HepG2 (cell line): ENCODE results near the gene FBXO7. TPM values are rescaled to one million over a fixed set of nuclear protein-coding genes. Genes with fewer than 3 reads are reported as not detected.

ENCODE experiments used
- AGO1 ChIP-seq: fragments of 200-400 bp; formaldehyde crosslinking; IDR thresholded peaks from 2 replicates; pipeline ENCODE4 v1.6.1; 2017; ENCODE audit warnings: mild to moderate bottlenecking, low read depth, low read length, moderate library complexity; ENCODE audit not compliant: poor library complexity, severe bottlenecking
- ARNT2 ChIP-seq: sonication (generic); formaldehyde crosslinking; IDR thresholded peaks from 2 replicates; pipeline ENCODE4 v1.8.0; 2022; ENCODE audit warnings: mild to moderate bottlenecking, low read depth, missing genetic modification reagents, moderate library complexity
- ATRX ChIP-seq: sonication (generic); formaldehyde crosslinking; IDR thresholded peaks from 2 replicates; pipeline ENCODE4 v1.4.0; 2020; ENCODE audit warnings: missing genetic modification reagents, borderline replicate concordance
- FOSL1 ChIP-seq: sonication (generic); formaldehyde crosslinking; IDR thresholded peaks from 2 replicates; pipeline ENCODE4 v1.9.0; 2021; ENCODE audit warnings: missing genetic modification reagents, borderline replicate concordance
- MEF2D ChIP-seq: sonication (generic); formaldehyde crosslinking; IDR thresholded peaks from 2 replicates; pipeline ENCODE4 v1.5.1; 2020; ENCODE audit warnings: mild to moderate bottlenecking, missing genetic modification reagents
- NCOA2 ChIP-seq: sonication (generic); formaldehyde crosslinking; IDR thresholded peaks from 2 replicates; pipeline ENCODE4 v1.8.0; 2022; ENCODE audit warnings: inconsistent platforms
- NFKB2 ChIP-seq: sonication (generic); formaldehyde crosslinking; IDR thresholded peaks from 2 replicates; pipeline ENCODE4 v1.4.0; 2020; ENCODE audit warnings: missing genetic modification reagents, borderline replicate concordance
- NFRKB ChIP-seq: fragments of 450-650 bp; IDR thresholded peaks from 2 replicates; pipeline ENCODE4 v1.6.1; 2017
- SNAPC4 ChIP-seq: sonication (generic); formaldehyde crosslinking; IDR thresholded peaks from 2 replicates; pipeline ENCODE4 v1.4.0; 2020; ENCODE audit warnings: mild to moderate bottlenecking, missing genetic modification reagents
- TCF7L2 ChIP-seq: IDR thresholded peaks from 2 replicates; pipeline ENCODE4 v1.6.1; 2011; ENCODE audit warnings: mild to moderate bottlenecking, low read depth, low read length, moderate library complexity
- TOE1 ChIP-seq: sonication (generic); formaldehyde crosslinking; IDR thresholded peaks from 2 replicates; pipeline ENCODE4 v1.4.0; 2020; ENCODE audit warnings: mild to moderate bottlenecking, missing genetic modification reagents
- ZBTB34 ChIP-seq: sonication (generic); formaldehyde crosslinking; IDR thresholded peaks from 2 replicates; pipeline ENCODE4 v1.8.0; 2022; ENCODE audit warnings: mild to moderate bottlenecking, missing genetic modification reagents
- ZBTB44 ChIP-seq: sonication (generic); formaldehyde crosslinking; IDR thresholded peaks from 2 replicates; pipeline ENCODE4 v1.4.0; 2020; ENCODE audit warnings: missing genetic modification reagents
- ZFP82 ChIP-seq: sonication (generic); formaldehyde crosslinking; IDR thresholded peaks from 2 replicates; pipeline ENCODE4 v1.5.1; 2020; ENCODE audit warnings: mild to moderate bottlenecking, missing genetic modification reagents, borderline replicate concordance
- ZHX1 ChIP-seq: sonication (generic); formaldehyde crosslinking; IDR thresholded peaks from 2 replicates; pipeline ENCODE4 v1.8.1; 2022; ENCODE audit warnings: low read depth, mild to moderate bottlenecking, missing genetic modification reagents
- ZNF414 ChIP-seq: sonication (generic); formaldehyde crosslinking; IDR thresholded peaks from 2 replicates; pipeline ENCODE4 v1.5.0; 2020; ENCODE audit warnings: missing genetic modification reagents
- ZNF768 ChIP-seq: sonication (generic); formaldehyde crosslinking; IDR thresholded peaks from 2 replicates; pipeline ENCODE4 v1.4.0; 2020; ENCODE audit warnings: missing genetic modification reagents
- polyA plus RNA-seq, 8 experiments: library from polyadenylated mRNA; depleted of rRNA in 3 of 8; stranded (reverse) in 7 of 8; unstranded in 1 of 8; fragments of >200 nt; fragmentation: Illumina TruSeq in 4 of 8; extraction: Trizol in 4 of 8; gene quantifications; 2 replicates each; pipeline versions ENCODE4 v1.2.1 to v1.2.3, GENCODE V29; 2011 to 2016; ENCODE audit warnings: low read depth in 4 of 8, missing spikeins in 1 of 8, mixed read lengths in 1 of 8; ENCODE audit not compliant: insufficient read depth in 1 of 8
- total RNA-seq, 5 experiments: library from RNA; depleted of rRNA; stranded (reverse); fragments of >200 nt; fragmentation: Illumina TruSeq; extraction: Trizol; gene quantifications; 2 replicates each; pipeline ENCODE4 v1.2.3, GENCODE V29; 2016; ENCODE audit warnings: low read depth in 1 of 5

Gene FBXO7
- total and polyA plus RNA-seq, 2 of the 13 experiments (the other 11 are each of a cell fraction or from before 2014, with no cell fraction given) = 105 to 172 TPM

GRCh38 chr22:32474635-32475467 is at the start of gene FBXO7 (continued):
- TF ChIP-seq FOSL1 (CRISPR knock-in tag) (0 out of 2 replicates have a peak, but pooled peaks have one; percentile 19), NCOA2 (CRISPR knock-in tag) (no peak), ARNT2 (CRISPR knock-in tag) (peak; percentile 70), MEF2D (no peak), ZFP82 (0 out of 2 replicates have a peak, but pooled peaks have one; percentile 49), ZBTB34 (CRISPR knock-in tag) (no peak), NFKB2 (CRISPR knock-in tag) (0 out of 2 replicates have a peak, but pooled peaks have one; percentile 24), ZBTB44 (no peak), SNAPC4 (CRISPR knock-in tag) (no peak), TOE1 (CRISPR knock-in tag) (no peak), ZHX1 (no peak), AGO1 (peak; percentile 36), TCF7L2 (no peak), ATRX (CRISPR knock-in tag) (no peak), NFRKB (no peak), ZNF414 (peak; percentile 88), ZNF768 (peak; percentile 44; the same call in 1 of the 2 replicates)
